HG03159 (cell line): ENCODE data around the gene NCBP3.
"Not testable (repeated sequence)": the region's sequence is repeated elsewhere in the genome, so short reads cannot be mapped to it uniquely, and the experiment has no call there.

Experiments used
- ATAC-seq: cut with Tn5 transposase; IDR thresholded peaks from one replicate; pipeline ENCODE4 v1.9.1; 2021; ENCODE audit warnings: mild to moderate bottlenecking, moderate library complexity; ENCODE audit not compliant: unreplicated experiment

Gene NCBP3

GRCh38 chr17:3882276-3882675 is 36.2 kb upstream of the NCBP3 start:
- no peak for ATAC-seq

GRCh38 chr17:3880983-3881382 is 34.9 kb upstream of the NCBP3 start:
- no peak for ATAC-seq

- no peak for ATAC-seq
Observed at GRCh38 chr17:3879591-3880417, 33.8 kb upstream of the NCBP3 start.

GRCh38 chr17:3879186-3879585 is 33.1 kb upstream of the NCBP3 start:
- ATAC-seq, result no peak

- no peak for ATAC-seq
Observed at GRCh38 chr17:3877220-3877619, 31.2 kb upstream of the NCBP3 start.

- no peak for ATAC-seq
Observed at GRCh38 chr17:3875317-3875716, 29.3 kb upstream of the NCBP3 start.

GRCh38 chr17:3873862-3874261 is 27.8 kb upstream of the NCBP3 start:
- no peak for ATAC-seq

- ATAC-seq, result no peak
Observed at GRCh38 chr17:3870871-3871306, 24.8 kb upstream of the NCBP3 start.

- ATAC-seq, result no peak
Observed at GRCh38 chr17:3867606-3868005, 21.6 kb upstream of the NCBP3 start.

- no peak for ATAC-seq
Observed at GRCh38 chr17:3867106-3867505, 21.1 kb upstream of the NCBP3 start.

- ATAC-seq, result no peak
Observed at GRCh38 chr17:3866276-3866675, 20.2 kb upstream of the NCBP3 start.

- ATAC-seq, result no peak
Observed at GRCh38 chr17:3865176-3865575, 19.1 kb upstream of the NCBP3 start.

GRCh38 chr17:3864534-3864933 is 18.5 kb upstream of the NCBP3 start:
- no peak for ATAC-seq

- no peak for ATAC-seq
Observed at GRCh38 chr17:3861761-3862681, 16.0 kb upstream of the NCBP3 start.

- no peak for ATAC-seq
Observed at GRCh38 chr17:3860939-3861700, 15.1 kb upstream of the NCBP3 start.

GRCh38 chr17:3859940-3860339 is 13.9 kb upstream of the NCBP3 start:
- no peak for ATAC-seq

- ATAC-seq, result no peak
Observed at GRCh38 chr17:3857261-3858105, 11.4 kb upstream of the NCBP3 start.

GRCh38 chr17:3854204-3854603 is 8.2 kb upstream of the NCBP3 start:
- ATAC-seq, result not testable (repeated sequence)

- ATAC-seq, result no peak
Observed at GRCh38 chr17:3852561-3852960, 6.5 kb upstream of the NCBP3 start.

GRCh38 chr17:3851461-3852100 is 5.5 kb upstream of the NCBP3 start:
- ATAC-seq, result no peak
